Tibial nerve (tissue), 4 donors: ENCODE results near the gene SERPINH1.

Experiments used
- EP300 ChIP-seq, 2 donors: sonication (generic); formaldehyde crosslinking; IDR thresholded peaks; one replicate each; pipeline ENCODE4 v1.6.1; 2017; ENCODE audit warnings: antibody characterized with exemption in 2 of 2, mild to moderate bottlenecking in 1 of 2
- POLR2A ChIP-seq, 2 donors: fragments of 450-650 bp; IDR thresholded peaks; one replicate each; pipeline ENCODE4 v1.6.1; 2017; ENCODE audit warnings: antibody characterized with exemption in 2 of 2, mild to moderate bottlenecking in 2 of 2, moderate library complexity in 2 of 2
- TF ChIP-seq, protein P1 (sequence below), 5 experiments: fragments of 200-600 bp in 3 of 5; fragments of 450-650 bp in 2 of 5; sonication (generic) in 3 of 5; IDR thresholded peaks; one replicate each; pipeline ENCODE4 v1.5.1; 2016 to 2019; ENCODE audit warnings: antibody characterized with exemption in 5 of 5, mild to moderate bottlenecking in 3 of 5, moderate library complexity in 2 of 5

DNA sequence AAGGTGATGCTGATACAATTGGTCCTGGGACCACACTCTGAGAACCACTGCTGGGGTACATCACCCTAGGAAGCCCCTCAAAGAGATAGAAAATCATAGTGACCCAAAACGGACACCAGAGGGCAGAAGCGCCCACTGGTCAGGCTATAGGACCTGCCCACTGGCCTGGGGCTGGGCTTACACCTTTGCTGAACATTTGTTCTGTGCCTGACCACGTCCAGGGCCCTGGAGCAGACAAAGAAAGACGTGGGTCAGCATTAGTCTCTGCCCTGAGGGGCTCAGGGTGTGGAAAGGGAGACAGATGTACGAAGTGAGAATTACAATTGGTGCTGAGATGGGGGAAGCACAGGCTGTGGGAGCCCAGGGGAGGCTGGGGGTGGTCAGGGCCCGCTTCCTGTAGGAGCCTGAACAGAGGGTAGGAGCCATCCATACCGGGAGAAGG lies 14.4 kb upstream of the SERPINH1 start:
- TF ChIP-seq, protein P1, sequence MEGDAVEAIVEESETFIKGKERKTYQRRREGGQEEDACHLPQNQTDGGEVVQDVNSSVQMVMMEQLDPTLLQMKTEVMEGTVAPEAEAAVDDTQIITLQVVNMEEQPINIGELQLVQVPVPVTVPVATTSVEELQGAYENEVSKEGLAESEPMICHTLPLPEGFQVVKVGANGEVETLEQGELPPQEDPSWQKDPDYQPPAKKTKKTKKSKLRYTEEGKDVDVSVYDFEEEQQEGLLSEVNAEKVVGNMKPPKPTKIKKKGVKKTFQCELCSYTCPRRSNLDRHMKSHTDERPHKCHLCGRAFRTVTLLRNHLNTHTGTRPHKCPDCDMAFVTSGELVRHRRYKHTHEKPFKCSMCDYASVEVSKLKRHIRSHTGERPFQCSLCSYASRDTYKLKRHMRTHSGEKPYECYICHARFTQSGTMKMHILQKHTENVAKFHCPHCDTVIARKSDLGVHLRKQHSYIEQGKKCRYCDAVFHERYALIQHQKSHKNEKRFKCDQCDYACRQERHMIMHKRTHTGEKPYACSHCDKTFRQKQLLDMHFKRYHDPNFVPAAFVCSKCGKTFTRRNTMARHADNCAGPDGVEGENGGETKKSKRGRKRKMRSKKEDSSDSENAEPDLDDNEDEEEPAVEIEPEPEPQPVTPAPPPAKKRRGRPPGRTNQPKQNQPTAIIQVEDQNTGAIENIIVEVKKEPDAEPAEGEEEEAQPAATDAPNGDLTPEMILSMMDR (IDR thresholded peaks at IDR 0.05): peak; percentile 78 to 97 (median 86)
- TF ChIP-seq POLR2A (IDR thresholded peaks at IDR 0.05): no peak
- peak in 1 of 2 donors; percentile 45 for TF ChIP-seq EP300 (IDR thresholded peaks at IDR 0.05)
